HG03060 (cell line): ENCODE measurements around the gene CHST13.

Source experiments
- ATAC-seq: cut with Tn5 transposase; IDR thresholded peaks from one replicate; pipeline ENCODE4 v1.9.1; 2021; ENCODE audit warnings: low read depth, moderate number of reproducible peaks; ENCODE audit not compliant: unreplicated experiment

The CHST13 gene

DNA sequence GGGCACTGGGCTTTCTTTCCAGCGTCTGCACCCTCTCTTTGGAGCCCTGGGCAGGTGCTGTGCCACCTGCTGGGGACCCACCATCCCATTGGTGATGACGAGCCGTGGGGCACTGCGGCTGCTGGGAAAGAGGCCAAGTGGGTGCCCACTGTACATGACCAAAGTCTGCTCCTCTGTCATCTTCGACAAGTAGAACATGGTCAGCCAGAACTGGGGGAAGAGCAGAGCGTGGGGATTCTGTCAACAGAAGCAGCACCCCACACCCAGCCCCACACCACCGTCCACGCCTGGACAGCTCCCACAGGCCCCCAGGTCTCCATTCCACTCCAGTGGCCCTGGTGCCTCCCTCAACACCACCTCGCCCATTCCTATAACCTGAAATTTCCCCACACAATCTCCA lies 16.1 kb upstream of the CHST13 start:
- ATAC-seq: no peak

DNA sequence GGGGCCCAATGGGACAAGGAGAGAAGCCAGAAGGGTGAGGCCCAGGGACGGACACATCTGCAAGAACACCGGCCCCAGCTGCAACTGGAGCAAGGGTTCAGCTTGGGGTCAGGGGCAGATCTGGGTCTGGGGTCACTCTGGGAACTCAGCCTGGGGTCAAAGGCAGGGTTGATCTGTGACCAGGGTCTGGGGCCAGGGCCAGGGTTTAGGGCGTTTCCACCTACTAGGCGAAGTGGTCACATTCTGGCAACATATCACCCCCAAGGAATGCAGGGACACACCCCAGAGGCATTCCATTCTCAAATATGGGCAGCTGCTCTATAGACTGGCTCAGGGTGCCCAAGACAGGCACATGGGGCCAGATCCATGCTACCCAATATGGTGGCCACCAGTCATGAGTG lies 15.4 kb upstream of the CHST13 start:
- ATAC-seq: no peak

DNA sequence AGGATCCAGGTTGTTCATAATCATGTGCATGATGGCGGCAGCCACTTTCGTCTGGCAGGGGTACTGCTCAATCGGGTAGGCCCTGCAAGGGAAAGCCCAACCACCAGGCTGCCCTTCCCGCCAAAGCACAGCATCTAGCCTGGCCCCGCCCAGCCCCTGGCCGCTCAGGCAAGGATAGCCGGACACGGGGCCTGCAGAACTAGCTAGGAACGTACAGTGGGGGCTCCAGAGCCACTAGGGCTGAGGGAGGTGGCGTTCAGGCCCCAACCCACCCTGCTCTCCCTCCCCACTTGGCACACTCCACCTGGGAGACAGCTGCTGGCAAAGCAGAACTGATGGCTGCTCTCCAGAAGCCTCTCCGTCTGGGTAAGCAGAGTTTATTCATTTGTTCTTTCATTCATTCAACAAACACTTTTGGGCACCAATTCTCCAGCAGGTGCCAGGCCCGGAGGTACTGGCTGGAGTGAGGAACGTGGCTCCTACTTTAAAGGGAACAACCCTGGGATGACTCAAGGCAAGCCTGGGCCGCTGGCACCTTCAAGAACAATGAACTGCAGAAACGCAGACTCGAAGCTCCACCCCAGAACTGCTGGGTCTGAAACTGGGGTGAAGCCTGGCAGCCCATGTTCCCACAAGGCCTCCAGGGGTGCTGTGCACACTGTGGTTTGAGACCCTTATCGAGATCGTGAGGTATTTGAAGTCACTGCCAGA lies 14.2 kb upstream of the CHST13 start:
- ATAC-seq: no peak

DNA sequence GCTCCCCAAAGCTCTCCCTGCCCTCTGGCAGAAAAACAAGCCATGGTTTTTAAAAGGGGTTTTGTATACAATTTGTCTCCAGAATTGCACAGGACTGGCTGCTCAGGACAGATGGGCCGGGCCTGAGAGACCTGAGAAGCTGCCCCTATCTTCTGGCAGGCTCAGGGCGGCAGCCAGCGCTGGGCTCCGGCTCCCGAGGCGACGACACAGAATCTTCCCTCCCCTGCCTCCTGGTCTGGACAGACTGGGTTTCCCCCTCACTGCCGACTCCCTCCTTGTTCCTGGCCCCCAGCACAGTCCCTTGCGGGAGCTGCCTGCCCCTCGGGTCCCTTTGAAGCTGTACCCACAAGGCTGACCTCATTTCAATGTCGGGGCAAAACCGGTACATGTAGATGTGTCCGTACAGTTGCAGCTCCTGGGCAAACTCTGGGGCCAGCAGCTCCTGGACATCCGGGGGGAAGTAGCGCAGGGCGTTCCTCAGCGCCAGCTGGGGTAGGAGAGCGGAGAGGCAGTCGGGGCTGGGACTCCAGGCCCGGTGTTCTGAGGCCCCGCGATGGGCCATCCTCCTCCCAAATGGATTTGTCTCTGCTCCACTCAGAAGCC lies 13.5 kb upstream of the CHST13 start:
- no peak for ATAC-seq

DNA sequence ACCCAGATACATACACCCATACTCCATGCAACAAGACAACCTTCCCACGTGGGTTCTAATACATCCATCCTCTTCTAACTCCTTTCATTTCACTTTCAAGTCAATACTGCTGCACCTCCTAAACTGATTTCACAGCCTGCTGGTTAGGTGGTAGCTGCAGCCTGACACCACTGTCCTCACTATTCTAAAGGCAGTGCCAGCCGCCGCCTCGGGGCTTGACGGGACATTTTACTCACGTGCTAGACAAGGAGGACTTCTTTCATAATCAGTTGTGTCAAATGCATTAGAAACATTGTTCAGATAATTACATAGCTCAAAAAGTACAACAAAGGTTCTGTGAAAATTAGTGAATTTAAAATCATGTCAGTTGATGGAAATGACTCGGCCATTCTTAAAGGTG lies 12.7 kb upstream of the CHST13 start:
- no peak for ATAC-seq

DNA sequence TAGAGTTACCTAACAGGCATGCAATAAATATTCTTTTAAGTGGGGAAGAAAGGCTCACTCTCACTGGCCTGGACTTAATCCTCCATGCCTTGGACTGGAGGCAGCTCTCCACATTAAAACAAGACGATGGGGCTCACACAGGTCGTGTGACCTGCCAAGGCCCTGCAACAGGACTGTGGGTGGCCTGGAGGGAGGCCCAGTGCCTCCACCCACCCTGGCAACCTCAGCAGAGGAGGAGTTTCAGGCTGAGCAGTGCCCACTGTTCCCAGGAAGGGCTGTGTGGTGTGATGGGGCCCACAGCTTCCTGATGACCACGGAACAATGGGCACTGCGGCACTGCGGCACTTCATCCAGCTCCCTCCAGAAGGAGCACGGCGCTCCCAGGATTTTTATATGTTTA lies 11.9 kb upstream of the CHST13 start:
- ATAC-seq: no peak

DNA sequence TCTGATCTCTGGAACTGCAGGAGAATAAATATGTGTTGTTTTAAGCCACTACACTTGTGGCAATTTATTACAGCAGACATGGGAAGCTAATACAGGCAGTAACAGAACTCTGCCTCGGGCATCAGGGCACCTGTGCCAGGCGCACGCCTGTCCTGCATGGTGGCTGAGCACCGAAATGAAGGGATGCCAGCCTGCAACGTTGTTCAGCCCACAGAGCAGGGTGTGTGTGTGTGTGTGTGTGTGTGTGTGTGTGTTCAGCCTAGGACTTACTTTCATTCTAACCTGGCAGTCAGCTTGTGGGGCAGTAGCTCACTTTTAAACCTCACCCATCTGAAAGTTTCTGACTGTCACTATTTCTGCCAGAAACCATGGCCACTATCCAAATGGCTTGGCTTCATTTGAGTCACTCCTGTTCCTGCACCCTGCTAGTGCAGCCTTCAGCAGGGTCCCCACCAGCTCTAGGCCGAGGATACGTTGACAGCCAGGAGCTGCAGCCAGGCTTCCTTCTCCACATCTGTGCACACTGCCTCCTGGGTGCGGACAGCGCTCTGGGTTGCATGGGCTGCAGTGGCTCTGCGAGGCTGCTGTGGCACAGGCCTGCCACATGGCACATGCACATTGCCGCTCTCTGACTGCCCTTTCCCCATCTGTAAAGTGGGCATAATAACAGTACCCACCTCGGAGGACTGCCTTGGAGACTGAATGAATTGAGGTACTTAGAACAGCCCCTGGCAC lies 10.9 kb upstream of the CHST13 start:
- ATAC-seq: no peak

DNA sequence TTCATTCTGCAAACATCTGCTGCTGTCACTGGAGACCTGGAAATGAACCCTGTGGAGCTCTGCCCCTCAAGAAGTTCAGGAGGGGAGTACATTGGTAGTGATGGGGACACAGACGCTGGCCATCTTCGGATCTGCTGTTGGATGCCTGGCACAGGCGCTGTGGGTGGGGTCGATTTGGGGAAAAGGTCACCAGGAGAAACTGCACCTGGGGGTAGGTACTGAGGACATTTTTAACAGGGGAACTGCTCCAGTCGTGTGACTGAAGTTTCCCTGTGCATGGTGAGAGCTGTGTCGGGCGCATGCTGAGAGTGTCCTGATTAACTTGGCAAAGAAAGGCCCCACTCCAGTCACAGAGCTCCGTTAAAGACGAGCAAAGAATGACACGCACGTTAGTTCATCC lies 9.8 kb upstream of the CHST13 start:
- ATAC-seq: no peak

DNA sequence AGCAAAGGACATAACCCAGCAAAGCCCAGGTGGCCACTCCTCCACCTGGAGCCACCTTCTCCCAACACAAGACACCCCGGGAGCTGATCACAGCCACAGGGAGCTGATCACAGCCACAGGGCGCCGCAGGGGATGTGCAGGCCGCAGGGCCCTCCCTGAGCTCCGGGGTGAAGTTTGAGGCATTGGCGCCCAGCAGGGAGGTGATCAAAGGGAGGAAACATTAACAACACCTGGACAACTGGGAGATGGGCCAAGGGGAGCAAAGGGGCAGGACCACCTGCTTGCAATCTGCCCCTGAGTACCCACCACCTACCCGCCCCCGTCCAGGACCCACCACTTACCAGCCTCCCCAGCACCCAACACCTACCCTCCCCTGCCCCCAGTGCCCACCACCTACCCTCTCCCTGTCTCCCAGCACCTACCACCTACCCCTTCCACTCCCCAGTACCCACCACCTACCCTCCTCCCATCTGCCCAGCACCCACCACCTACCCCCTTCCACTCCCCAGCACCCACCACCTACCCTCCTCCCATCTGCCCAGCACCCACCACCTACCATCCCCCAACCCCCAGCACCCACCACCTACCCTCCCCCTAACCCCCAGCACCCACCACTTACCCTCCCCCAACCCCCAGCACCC lies 8.8 kb upstream of the CHST13 start:
- no peak for ATAC-seq

DNA sequence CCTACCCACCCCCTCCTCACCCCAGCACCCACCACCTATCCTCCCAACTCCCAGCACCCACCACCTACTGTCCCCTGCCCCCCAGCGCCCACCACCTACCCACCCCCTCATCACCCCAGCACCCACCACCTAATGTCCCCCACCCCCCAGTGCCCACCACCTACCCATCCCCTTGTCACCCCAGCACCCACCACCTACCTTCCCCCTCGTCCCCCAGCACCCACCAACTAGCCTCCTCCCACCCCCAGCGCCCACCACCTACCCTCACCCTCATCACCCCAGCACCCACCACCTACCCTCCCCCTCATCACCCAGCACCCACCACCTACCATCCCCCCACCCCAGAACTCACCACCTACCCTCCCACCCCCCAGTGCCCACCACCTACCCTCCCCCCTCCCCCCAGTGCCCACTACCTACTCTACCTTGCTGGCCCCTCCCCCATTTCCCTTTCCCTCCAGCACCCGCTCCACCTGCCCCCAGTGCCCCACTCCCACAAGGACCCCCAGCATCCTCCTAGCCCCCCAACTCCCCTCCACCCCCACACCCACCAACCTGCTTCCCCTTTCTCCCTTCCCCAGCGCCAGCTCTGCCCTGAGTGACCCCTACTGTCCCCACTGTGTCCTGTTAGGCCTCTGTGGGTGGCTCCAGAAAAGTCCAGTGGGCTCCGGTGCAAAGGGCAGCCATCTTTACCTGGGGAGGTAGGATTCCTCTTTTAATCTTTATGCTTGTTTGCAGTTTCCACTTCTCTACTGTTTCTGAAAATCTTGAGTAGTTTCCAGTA lies 7.6 kb upstream of the CHST13 start:
- ATAC-seq: no peak

DNA sequence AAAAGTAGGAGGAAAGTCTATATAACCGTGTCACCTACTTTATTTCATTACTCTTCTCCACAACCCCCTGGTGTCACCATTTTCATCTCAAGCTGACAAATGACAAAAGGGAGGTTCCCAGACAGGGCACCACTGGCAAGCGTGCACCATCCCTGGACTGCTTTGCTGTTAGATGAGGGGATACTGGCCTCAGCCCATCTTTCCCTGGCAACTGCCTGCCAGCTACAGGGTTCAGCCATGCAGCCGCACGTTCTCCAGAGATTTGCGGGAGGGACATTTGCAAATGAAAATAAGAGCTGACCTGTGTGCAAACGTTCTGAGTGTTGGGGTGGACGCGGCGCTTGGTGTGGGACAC lies 7.0 kb upstream of the CHST13 start:
- ATAC-seq: no peak

DNA sequence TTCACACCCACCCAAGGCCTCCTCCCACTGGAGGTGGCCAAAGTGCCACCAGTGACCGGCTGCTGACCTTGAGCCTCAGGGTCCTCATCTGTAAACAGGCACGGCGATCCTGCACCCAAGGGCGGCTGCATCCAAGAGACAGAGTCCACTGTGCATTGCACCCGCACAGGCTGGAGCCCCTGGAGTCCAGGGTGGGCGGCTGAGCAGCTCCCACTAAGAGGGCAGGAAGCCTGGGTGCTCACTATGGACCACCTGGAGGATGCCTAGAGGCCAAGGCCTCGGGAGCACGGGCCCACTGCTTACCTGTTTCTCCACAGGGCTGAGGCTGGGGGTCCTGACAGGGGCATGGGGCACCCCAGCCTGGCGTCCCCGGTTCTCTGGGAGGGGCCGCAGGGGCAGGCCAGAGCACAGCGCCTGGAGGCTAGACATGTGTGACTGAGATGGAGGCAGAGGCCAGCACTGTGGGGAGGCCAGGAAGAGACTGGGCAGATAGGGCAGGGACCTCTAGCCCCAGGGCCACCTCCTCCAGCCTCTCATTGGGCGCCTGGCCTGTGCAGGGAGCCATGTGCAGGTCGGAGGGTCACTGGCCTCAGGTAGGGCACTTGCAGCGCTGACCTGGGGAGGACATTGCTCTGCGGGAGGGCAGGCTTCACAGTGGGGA lies 6.5 kb upstream of the CHST13 start, which contains the start of gene UROC1:
UROC1 (minus strand) TSS at position 483 of the 661 bp plus-strand sequence; CDS start at position 429, 54 bp downstream.
- no peak for ATAC-seq

DNA sequence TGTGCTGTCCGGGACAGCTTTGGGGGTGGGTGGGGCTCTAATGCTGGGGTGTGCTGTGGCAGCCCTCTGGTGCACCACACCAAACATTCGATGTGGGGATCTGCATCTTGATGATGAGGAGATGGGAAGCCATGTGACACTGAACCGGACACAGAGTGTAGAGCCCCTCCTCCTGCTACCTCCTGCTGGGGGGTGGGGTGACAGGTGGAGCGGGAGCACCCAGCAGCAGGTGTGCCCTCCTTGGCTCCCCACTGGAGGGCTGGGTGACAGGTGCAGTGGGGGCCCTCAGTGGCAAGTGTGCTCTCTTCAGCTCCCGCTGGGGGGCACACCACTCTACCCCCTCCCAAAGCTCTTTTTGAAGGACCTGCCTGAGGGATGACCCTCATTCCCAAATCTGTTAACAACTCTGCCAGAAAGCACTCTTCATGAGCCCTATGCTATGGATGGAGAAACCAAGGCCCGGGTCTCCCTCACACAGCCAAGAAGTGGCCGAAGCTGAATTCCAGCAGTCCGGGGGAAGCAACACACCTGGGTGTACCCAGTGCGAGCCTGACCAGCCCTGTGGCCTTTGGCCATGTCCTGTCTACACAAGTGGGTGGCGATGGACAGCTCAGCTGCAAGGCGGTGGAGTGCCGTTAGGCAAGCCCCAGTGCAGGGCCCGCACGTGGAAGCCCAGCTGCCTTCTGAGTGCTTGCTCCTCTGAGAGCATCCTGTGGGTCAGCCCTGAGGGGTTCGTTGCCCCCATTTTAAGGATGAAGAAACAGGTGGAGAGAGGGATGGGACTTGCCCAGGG lies 5.8 kb upstream of the CHST13 start:
- no peak for ATAC-seq

DNA sequence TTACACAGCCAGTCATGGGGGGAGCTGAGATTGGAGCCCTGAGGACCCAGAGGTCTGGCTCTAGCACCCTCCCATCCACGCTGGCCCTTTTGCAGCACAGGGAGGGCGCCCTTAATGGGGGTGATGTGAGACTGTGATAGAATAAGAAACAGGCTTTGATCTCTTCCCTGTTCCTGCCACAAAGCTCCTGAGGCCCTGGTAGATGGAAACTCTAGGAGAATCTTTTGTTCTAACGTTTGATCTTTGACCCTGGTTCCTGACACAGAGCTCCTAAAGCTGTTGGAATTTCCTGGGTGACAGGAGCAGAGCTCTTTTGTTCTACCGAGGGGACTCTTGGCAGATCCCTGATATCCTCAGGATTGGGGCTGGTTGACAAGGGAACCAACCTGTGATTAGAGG lies 5.2 kb upstream of the CHST13 start:
- no peak for ATAC-seq

DNA sequence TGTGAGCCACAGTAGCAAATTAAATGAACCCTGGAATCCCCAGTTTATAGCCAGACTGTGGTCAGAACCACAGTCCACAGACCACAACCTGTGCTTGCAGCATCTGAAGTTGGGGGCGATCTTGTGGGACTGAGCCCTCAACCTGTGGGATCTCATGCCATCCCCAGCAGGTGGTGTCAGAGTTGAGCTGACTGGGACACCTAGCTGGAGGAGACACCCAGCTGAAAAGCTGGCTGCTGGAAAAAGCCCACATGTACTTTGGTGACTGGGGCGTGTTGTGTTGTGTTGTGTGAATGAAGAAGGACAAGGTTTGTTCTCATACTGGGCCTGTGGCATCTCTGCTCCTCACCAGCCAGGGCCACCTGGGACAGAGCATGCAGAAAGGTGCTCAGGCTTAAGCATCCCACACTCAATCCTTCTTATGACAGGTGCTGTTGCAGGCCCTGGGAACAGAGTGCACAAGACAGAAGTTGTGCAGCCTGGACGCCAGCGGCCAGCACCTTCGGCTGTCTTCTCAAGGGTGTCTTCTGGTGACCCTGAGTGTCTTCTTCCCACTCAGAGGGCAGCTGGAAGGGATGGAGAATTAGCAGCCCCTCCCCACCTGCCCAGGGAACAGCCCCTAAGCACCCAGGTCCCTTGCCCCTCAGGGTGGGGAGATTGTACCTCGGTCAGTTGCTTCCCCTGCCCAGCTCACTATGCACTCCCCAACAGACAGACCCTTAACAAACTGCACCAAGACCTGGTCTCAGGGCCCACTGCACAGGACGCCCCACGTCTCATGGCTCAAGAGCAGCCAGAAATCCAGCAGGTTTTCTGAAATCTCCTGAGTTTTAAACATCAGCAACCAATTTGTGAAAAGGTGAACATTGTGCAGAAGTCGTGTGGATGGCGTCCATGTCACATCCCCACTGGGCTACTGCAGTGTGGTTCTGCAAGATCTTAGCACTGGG lies 4.2 kb upstream of the CHST13 start:
- no peak for ATAC-seq

DNA sequence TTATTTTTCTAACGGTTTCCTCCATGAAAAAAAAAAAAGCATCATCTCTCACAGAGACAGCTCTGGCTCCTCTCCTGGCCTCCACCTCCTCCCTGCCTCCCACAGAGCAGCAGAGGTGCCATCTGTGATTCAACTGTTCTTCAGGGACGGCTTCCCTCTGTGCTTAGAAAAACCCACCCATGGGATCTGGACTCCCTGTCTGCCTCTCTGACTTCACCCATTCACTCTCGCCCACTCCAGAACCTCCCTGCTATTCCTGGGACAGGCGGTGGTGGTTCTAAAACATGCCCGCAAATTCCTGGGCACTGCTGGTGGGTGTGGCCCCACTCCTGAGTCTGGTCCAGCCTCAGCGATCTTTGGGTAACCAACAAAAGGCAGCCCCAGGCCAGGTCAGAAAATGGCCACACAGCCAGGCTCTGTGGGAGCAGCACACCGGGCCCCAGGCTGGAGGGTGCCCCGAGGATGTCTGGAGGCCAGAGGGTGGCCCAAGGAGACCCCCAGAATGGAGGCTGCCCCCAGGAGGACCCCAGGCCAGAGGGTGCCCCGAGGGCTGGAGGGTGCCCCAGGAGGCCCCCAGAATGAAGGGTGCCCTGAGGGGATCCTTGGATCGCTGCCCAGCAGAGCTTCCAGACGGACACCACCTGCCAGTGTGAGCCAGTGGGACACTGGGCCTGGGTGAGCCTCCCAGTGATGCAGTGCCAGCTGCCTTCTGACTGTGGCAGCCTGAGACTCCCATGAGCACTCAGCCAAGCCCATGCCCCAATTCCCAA lies 2.6 kb upstream of the CHST13 start:
- no peak for ATAC-seq

DNA sequence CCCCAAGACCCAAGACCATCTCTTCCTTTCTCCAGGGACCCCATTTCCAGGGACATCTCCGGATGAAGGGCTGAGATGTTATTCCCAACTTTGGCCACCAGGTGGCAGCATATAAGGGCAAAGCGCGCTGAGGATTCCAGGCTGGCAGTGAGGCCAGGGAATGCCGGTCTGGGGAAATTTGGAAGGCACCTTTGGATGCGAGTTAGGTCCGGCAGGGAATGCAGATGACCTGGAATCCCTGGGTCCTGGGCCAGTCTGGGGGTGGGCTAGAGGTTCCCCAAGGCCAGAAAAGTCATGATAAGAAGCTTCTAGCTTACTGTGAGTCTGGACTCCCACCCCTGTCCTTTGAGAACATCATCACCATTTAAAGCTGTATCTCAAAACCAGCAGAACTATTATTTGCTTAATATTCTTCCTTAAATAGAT lies 1.6 kb upstream of the CHST13 start:
- no peak for ATAC-seq
